HUDEP-2 (cell line): Measurements from ENCODE around the gene SDK2.

Experiments used
- DNase-seq, 76 experiments: peaks; one replicate each; lab custom pipeline; 2025; ENCODE audit not compliant: unreplicated experiment in 76 of 76; lab: John Stamatoyannopoulos, UW

Gene SDK2

DNA sequence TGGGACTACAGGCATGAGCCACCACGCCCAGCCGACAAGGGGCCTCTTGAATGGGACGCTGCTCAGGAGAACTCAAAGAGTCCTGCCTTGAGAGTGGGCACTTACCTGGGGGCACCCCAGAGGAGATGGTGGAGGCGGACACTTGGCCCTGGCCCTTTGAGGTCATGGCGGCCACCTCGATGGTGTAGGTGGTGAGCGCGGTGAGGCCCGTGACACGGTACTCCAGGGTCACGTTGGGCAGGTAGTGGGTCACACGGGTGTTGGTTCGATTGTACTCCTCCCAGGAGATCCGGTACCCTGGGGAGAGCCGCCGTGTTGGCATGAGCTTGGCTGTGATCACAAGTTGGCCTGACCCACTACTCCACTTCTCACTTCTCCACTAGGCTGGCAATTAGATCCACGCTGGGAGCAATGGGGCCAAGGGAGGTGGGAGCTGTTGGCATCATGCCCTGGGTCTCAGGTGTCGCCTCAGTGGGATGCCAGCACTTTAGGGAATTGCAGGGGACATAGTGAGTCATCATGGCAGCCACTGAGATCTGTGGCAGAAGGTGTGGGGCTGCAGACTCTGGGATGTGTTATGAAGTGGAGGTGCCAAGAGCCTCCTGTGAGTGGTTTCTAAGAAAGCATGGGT, 243.2 kb downstream of the SDK2 start:
- no peak for DNase-seq

DNA sequence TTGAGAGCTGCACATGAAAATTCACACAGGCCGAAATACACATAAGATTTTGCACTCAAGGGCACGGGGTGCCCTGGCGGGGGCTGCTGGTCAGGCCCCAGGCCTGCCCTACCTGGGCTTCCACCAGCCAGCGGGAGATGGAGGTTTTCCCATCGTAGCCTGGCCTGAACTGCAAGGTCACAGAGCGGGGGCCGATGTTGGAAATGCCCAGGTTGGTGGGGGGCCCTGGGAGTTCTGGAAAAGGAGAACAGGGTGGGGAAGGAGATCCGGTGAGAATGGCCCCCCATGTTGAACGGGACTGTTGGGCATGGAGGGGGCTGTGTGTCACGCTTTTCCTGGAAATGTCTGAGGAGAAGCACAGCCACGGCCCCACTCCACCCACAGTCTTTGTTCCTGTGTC, 245.2 kb downstream of the SDK2 start:
- DNase-seq: no peak

DNA sequence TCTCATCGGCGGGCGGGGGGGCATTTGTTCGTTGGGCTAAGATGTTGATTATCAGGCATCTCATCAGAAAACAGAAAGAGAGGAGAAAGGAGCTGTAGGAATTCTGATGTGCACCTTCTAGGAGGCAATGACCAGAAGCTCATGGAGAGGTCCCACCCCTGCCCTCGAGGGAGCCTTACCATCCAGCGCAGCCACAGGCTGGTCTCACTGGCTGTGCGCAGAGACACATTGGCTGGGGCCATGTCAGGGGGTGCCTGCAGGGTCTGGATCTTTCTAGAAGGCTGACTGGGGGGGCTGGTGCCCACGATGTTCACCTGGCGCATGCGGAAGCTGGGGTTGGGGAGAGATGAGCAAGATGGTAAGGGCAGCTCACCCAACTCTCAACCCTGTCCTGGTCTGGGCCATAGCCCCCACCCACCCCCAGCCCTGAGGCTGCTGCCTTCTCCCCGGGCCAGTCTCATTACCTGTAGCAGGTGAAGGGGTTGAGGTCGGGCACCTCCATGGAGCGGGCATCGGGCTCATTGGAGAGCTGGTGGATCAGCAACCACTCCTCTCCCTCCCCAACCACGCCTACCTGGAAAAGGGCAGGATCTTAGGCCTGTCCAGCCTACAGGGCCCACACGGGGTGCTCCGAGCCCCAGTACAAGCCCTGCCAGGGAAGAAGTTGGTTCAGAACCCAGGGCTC, 246.2 kb downstream of the SDK2 start:
- DNase-seq: no peak

DNA sequence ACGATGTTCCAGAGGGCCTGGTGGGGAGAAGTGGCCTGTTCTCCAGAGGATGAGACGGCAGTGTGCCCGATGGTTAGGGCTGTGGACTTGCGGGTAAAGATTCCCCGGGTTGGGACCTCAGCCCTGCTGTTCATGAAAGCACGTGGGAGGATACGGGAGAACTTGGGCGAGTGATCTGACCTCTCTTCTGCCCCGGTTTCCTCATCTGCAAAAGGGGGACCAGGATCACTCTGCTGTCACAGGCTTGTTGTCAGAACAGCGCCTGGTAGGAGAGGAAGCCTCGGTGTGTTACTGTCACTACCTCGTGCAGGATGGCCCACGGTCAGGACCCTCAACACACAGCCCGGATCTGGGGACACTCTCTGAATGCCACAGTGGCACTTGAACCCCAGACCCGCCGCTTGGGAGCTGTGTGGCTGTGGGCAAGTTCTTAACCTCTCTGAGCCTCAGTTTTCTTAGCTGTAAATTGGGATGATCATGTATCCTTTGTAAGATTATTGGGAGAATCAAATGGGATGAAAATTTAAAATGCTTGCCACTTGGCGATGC, 246.9 kb downstream of the SDK2 start:
- no peak for DNase-seq

DNA sequence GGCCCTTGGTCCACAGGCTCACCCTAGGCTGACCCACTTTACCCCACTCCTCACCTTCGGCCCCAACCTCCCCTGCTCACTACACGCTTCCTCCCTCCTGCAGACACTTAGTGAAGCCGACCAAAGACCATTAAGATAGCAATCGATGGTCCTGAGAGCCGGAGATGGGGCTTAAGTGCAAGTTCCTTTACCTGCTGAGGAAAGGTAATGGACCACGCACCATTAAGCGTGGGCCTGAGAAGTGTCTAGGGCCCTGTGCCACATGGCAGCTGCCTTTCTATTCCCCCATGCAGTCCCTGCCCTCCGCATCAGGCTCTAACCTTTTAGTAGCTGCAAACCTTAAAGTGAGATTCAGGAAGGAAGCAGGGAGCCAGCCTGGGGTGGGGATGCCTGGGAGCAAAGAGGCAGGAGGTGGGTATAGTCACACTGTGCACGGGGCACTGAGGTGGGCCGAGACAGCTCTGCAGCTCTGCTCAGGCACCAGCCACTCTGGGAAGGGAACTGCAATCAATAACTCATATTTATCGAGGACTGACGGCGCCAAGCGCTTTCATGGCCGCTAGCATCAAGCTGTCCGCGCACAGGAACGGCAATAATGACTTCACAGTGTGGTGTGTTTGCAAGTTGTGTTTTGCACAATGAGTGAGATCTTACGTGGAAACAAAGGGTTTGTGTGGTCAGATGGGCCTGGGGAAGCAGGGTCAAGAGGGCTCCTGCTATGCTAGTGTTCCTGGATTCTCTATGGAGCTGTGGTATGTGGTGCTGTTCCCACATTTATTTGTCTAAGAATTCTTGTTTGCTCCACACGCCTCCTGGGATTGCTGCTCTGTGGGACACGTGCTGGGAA, 247.6 kb downstream of the SDK2 start:
- DNase-seq: no peak

DNA sequence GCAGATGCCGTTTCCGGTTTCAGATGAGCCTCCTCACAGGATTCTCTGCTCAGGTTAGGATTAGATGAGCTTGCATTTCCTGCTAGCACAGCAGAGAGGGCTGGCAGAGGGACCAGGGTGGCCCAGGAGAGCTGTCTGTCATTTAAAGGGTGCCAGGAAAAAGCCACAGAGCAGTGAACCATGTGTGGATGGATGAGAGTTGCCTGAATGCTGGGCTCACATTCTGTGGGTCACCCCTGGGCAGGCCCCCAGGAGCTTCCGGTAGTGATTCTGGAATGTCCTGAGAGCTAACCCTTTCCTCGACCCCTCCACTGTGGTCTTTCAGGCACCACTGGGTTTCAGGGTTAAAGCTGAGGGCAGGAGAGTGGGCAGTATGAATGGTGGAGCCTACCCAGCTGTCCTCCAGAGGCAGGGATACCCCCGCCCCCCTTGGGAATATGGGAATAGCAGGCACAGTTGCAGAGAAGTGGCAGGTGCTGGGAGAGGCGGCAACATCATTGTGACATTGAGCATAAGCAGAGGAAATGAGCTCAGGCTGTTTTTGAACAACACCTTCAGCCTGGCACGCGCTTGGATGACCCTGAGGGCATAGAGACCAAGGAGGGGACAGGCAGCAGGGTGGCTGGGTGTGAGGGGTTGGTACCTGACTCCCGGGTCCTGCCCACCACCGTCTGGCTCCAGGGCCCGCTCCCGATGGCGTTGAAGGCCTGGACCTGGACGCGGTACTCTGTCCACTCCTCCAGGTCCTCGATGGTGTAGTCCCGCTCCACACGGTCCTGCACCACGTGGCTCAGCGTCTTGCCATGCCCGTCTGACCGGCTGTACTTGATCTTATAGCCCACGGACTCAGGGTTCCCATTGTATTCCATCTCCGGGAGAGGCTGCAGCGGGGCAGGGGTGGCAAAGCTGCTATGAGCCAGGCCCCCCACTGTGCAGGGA, 249.5 kb downstream of the SDK2 start:
- DNase-seq: no peak

DNA sequence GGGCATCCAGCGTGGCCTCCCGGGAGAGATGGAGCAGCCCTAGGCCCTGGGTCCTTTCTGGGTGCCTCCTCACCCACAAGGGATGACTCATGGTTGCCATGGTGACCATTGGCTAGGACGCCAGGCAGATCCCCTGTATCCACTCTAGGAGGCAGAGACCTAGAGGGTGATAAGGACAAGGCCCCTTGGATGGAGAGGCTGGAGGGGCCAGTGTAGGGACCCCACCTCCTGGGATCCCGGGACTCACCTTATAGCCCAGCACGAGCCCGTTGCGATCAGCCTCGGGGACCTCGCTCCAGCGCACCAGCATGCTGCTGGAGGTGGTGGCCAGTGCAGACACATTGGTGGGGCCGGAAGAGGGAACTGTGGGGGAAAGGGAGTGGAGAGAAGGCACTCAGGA, 250.3 kb downstream of the SDK2 start:
- peak in 1 of 76 experiments; percentile 3 for DNase-seq

DNA sequence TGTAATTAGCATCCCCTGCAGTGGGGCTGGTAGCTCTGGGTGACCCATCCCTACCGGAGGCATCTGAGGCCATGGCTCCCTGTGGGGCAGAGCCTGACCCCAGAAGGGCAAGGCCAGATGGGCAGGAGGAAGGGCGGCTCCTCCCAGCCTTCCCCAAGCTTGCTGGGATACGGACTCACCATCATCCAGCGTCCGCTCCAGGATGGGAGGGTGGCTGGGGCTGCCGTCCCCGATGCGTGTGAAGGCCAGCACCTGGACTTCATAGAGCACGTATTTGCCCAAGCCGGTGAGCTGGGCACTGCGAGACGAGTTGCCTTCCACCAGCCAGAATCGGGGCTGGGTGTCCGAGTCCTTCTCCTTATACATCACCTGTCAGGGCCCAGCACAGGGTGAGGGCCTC, 250.9 kb downstream of the SDK2 start:
- no peak for DNase-seq

DNA sequence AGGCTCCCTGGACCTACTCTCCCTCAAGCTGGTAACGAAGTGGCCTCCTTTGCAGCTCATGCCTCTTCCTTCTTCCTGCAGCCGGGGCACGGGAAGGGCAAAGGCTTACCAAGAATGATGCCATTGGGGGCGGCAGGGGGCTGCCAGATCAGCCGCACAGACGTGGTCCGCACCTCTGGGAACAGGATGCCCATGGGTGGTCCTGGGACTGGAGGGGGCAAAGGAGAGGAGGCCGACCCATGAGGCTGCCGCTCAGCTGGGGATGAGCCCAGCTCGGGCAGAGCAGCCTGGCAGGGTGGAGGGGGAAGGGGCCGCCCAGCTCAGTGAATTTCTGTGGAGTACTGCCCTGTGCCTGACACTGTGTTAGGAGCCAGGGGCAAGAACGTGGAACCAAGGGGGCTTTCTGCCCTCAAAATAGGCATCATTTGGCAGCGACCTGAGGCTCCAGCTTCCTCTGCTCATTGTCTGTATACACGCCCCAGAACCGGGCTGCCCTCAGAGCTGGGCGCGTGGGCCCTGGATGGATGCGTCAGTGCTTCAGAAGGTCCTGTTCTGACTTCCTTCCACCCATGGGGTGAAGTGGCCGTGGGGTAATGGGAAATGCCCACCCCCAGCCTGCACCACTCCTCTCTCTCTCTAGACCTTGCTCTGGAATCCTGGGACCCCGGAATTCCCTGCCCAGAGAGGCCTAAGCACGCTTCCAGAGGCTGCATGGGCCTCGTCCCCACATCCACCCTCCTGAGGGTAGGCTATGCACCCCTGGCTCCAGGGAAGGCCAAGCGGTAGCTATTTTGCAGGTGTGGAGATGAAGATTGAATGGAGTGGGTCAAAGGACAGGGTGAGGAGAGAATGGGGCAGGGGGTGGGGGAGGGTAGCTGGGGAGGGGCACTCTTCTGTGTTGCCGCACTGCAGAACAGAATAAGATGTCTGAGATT, 252.6 kb downstream of the SDK2 start:
- no peak for DNase-seq

DNA sequence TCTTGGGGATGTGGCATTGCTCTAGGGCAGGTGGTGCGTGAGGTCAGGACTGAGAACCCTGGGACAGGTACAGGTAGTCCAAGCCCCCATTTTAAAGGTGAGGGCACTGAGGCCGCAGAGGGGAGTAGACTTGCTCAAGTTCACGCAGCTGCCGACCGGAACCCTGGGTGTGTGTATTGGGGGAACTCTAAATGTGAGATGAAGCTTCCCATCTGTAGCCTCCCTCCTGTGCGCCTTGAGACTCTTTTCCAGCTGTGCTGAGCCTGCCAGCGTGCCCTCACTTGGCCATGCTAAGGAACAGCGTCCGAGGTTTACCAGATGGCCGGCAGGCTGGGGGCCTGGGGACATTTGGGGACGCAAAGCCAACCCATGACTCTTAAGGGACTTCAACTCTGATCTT, 253.4 kb downstream of the SDK2 start:
- DNase-seq: no peak

DNA sequence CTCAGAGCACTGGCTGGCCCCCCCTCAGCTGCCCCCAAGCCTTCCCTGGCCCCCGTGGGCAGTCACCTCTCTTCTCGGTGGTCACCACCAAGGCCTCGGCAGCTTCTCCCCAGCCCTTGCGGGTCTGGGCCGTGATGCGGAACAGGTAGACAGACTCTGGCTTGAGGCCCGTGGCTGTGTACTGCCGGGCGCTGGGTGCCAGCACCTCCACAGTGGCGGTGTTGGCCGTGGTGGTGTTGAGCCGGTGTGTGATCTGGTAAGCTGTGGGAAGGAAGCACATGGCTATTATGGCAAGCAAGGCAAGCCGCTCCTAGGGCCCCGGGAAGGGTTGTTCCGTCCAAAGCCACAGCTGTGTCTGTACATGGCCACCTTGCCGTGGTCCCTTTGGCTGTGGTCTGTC, 254.0 kb downstream of the SDK2 start:
- no peak for DNase-seq

DNA sequence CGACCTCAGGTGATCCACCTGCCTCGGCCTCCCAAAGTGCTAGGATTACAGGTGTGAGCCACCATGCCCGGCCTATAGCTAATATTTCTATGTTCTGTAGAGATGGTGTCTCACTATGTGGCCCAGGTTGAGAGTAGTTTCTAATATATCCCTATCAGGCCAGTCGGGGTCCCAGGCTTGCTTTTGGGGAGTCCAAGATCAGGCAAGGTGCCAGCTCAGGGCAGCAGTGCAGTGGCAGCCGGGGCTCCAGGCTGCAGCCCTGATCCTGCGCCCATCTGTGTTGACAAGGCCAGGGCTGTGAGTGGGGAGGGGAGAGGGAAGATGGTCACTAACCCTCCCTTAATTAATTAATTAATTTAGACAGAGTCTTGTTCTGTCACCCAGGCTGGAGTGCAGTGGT, 254.8 kb downstream of the SDK2 start:
- DNase-seq: no peak

DNA sequence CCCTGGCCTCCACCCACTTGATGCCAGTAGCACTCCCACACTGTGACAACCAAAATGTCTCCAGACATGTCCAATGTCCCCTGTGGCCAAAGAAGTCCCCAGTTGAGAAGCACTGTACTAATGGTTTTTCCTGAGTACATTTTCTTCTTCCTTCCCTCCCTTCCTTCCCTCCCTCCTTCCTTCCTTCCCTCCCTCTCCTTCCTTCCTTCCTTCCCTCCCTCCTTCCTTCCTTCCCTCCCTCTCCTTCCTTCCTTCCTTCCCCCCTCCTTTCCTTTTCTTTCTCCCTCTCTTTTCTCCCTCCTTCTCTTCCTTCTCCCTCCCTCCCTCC, 255.7 kb downstream of the SDK2 start:
- no peak for DNase-seq

DNA sequence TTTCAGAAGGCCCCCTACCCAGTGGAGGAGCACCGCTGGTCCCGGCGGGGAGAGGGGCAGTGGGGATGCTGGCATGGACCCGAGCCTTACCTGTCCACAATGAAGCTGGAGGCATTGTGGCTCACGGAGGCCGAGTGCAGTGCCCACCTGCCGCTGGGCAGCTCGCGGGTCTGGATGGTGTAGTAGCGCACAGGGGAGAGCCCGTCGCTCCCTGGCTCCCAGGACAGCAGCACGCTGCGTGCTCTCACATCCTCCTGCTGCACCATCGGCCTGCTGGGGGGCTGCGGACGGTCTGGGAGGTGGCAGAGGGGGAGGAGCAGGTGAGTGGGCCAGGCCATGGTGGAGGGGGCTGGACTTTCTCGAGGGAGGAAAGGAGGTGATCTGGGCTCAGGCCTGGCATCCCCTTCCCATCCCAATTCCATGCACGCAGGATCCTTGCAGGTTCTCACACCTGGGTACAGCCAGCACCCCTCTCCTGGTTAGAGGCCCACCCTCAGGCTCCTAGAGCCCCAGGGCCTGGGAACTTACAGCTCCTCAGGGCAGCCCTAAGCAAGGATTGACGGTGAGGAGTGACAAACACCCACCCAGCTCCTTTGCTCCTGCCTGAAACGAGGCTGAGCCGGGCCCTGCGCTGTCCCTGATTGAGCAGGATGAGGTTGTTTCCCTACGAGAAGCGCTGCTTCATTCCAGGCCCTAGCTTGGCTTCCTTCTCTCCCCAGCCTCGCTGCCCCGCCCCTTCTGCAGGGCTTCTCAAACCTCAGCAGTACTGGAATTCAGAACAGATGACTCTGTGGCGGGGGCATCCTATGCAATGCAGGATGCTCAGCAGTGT, 256.3 kb downstream of the SDK2 start:
- no peak for DNase-seq

DNA sequence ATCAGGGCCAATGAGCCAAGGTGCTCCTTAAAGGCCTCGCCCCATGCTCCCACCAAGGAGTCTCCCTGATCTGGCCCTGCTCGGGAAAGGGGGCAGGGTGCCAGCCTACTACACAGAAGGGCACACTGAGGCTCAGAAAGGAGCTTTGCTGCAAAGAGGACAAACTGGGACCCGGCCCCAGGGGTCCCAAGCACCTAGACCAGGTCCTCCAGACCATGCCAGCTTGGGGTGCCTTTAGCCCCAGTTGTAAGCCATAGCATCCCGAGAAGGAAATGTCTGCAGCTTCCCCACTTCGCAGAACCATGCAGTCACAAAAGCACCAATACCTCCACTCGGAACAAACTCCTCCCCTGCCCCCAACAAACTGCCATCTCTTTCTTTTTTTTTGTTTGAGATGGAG, 257.7 kb downstream of the SDK2 start:
- no peak for DNase-seq

DNA sequence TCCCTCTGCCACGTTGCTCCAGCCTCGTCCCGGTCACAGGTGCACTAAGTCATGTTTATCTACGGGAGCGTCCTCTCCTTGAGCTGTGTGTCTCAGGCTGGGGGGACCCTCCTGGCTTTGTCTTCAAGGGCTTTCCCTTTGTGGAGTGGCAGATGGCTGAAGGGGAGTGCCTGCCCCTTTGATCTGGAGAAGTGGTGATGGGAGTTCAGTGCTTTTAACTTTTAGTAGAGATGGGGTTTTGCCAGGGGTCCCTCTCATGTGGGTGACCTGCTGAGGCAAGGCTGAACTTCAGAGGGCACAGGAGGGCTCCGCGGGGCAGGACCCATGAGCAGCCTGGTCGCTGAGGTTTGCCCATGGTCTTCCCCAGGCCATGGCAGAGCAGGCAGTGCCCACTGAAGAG, 259.3 kb downstream of the SDK2 start:
- DNase-seq: no peak

DNA sequence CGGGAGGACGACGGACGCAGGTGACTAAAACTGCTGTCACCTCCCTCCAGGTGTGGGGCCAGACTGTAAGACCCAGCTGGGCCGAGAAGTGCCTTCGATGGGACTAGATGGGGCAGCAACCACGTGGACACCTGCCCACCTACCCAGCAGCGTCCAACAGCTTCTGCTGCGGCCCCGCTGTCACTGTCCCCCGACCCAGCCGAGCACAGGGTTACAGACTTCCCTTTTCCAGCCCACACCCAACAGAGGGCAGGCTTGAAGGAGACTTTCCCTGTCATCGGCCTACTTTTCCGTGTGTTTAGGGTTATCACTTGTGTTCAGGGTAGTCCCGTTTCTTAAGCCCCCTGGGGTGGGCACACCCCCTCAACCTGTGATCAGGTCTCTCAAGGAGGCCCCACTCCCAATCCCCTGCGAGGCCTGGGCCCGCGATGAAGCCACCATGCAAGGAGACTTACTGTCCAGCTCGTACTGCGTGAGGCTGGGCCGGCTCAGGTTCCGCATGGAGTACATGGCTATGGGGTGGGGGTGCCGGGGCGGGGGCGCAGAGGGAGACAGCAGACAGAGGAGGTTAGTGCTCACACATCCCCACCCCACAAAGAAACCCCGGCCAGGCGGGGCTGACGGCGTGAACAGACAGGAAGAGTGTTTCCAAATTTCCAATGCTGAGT, 263.7 kb downstream of the SDK2 start:
- no peak for DNase-seq

DNA sequence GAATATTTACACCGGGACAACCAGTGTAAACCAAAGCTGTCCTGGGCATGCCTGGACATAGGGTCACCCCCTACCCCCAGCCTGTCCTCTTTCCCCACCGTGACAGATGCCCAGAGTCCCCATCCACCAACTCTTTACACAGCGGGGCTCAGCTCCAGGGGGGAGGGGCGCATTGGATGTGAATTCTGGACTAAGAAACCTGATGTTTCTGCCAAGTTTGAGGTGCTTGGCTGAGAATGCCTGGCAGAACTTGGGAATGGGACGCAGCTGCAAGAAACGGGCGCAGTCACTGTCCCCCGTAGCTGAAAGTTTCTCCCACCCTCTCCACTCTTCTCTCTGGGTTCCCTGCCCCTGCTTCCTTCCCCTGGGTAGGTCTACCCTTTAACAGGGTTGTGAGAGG, 264.4 kb downstream of the SDK2 start:
- no peak for DNase-seq
